HG02610 (cell line): ENCODE data around the gene FAM149A.

Source experiments
- ATAC-seq: cut with Tn5 transposase; IDR thresholded peaks from one replicate; pipeline ENCODE4 v1.9.1; 2021; ENCODE audit warnings: mild to moderate bottlenecking, moderate library complexity; ENCODE audit not compliant: unreplicated experiment

The FAM149A gene

DNA sequence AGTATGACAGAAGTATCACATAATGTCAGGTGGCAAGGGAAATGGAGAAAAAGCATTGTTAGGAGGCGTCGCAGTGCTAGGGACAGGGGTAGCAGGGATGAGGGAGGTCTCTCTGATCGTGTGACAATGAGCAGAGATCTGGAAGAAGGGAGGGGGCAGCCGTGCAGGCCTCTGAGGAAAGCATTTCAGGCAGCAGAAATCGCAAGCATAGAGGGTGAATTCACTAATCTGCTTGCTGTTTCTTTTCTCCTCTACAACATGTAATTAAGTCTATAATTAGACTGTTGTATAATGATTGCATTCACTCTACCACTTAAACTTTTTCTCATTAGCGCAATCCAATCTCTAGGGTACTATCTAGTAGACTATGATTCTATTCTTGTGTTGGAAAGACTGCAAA lies 96.0 kb downstream of the FAM149A start:
- no peak for ATAC-seq

DNA sequence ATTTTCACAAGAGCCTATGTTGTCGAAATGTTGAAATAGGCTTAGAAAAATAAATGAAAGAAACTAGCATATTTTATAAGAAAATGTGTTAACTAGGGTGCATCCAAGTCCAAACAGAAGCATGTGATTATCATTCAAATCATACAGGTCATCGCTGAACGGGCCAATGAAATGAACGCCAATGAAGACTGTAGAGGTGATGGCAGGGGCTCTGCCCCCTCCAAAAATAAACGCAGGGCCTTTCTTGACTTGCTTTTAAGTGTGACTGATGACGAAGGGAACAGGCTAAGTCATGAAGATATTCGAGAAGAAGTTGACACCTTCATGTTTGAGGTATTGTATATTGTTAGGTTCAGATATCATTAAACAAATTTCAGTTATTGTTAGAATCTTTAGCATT lies 96.5 kb downstream of the FAM149A start:
- ATAC-seq, result no peak

DNA sequence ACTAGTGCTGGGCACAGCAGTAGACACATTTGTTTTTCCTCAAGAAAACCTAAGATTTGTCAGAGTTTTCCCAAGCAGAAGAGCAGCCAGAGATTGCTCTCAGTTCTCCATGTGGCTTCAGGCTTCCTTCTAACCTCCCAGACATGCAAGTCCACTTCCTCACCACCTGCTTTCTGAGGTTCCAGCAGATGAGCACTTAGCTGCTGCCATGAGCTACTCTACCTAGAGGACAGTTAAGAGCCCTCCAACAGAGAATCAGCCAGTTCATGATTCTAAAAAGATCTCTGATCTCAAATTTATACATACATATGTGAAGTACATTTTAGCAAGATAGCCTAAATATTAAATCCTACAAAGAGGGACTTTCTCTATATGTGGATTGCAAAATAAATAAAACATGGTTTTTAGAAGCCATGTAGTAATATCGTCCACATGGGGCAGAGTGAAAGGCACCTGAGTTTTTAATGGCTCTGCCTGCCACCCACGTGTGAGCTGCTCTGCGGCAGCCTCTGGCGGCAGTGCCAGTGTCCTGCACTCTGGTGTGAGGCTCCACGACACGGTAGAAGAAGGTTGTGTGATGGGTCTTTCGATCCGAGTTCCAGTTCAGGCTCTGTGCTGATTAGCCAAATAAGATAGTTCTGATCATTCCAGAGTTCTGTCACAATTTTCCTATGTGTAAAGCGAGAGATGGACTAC lies 97.2 kb downstream of the FAM149A start:
- ATAC-seq, result peak; percentile 94

DNA sequence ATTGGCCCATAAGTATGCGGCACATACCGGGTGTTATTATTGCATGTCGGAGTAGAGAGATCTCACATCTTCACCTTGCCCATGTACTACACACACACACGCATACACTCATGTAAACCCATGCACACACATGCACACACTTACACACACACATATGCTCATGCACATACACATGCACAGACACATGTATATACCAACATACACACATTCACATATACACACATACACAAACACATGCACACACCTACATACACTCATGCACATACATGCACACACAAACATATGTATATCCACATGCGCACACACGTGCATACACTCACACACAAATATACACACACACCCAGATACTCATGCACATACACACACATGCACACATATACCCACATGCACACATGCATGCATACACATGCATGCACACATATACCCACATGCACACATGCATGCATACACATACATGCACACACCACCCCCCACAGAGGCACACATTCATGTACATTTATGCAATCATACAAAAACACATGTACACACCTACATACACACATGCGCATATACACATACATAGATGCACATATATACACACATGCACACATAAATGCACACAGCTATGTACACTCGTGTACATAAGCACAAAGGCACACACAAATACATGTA lies 98.1 kb downstream of the FAM149A start:
- no peak for ATAC-seq

DNA sequence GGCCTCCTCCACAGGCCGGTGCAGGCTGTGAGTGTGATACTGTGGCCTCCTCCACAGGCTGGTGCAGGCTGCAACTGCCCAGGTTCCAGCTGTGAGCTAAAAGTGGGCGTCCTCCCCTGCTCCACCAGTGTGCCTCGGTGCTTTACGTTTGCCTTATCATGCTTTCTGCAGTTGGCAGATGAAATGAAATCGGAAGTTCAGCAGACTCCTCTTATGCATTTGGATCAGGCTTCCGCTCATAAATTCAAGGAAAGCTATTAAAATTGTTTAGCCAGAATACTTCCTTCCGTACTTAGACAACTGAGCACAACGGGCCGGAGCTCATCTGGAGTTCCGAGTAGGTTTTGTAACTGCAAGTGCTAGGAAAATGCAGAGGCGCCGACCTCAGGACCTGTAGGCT lies 98.9 kb downstream of the FAM149A start:
- no peak for ATAC-seq

DNA sequence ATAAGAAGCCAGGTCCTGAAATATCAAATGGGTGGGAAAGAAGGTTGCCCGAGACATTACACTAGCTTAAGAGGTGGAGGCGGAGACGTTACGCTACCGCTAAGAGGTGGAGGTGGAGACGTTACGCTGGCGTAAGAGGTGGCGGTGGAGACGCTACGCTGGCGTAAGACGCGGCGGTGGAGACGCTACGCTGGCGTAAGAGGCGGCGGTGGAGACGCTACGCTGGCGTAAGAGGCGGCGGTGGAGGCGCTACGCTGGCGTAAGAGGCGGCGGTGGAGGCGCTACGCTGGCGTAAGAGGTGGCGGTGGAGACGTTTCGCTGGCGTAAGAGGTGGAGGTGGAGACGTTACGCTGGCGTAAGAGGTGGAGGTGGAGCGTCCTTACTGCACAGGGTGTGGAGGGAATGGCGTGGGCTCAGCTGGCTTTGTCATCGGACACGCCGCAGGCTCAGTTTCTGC lies 99.6 kb downstream of the FAM149A start:
- no peak for ATAC-seq

DNA sequence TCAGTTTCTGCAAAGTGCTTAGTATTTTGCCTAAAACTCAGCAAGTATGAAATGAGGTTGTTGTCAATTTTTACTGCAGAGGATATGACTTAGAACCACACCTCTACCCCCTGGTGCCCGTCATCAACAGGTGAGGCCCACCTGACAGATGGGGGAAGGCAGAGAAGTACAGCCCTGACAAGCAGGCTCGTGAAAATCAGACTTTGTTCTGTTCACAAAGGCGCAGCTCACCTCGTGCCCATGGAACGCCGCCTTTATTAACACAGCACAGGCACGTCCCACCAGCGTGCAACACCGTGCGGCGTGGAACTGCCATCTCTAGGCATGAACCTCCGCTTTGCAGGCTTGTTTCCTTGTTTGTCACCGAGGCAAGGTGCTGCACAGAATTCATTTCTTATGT lies 100.2 kb downstream of the FAM149A start:
- ATAC-seq, result no peak

DNA sequence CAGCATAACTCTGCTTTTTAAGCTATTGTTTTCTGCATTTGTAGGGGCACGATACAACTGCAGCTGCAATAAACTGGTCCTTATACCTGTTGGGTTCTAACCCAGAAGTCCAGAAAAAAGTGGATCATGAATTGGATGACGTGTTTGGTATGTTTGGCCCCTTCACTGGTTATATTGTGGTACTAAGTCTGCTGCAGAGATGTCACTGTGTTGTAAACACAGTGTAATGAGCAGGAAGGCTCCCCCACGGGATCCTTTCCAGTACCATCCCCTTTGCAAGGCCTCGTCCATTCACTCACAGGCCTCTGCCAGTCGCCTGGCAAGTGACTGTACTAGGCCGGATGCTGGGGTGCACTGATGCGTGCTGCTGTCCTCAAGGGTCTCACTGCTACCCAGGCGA lies 100.7 kb downstream of the FAM149A start:
- no peak for ATAC-seq

DNA sequence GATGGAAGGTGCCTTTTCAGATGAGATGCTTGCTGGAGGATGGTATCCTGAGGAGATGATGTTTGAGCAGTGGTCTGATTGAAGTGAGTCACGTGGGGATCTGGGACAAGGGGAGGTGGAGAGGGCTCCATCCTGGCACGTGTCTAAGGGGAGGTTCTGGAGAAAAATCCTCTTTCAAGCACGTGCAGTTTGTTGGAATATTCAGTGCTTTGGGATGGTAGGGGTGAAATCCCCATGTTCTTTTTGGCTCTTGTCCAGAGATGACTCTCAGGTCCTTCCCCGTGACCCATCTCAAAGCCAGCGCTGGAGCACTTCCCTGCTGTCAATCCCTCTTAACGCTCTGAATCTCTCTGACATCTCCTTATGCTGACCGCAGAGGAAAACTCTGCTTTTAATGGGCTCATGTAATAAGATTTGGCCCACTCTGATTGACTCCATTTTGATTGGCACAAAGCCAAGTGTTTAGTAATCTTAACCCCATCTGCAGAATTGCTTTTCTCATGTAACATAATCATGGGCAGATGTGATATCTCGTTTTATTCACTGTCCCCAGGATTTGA lies 112.0 kb downstream of the FAM149A start:
- ATAC-seq, result no peak

DNA sequence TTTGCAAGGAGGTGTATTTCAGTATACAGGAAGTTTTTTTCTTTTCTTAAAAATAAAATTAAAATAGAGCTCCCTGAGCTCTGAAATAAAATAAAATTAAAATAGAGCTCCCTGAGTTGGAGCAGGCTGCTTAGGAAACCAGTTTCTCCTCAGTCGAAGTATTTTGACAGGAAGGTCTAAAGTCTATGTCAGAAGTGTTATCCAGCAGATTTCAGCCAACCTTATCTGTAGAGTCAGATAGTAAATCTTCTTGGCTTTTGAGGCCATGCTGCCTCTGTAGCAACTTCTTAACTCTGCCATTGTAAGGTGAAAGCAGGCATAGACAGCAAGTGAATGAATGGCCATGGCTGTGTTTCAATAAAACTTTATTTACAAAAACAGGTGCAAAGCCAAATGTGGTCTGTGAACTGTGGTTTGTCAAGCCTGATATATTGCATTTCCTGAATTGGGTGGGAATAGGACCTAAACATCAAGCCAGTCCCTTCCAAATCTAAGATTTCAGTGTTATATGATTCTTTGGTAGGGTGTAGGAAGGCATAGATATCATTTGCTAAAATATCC lies 113.3 kb downstream of the FAM149A start:
- no peak for ATAC-seq

DNA sequence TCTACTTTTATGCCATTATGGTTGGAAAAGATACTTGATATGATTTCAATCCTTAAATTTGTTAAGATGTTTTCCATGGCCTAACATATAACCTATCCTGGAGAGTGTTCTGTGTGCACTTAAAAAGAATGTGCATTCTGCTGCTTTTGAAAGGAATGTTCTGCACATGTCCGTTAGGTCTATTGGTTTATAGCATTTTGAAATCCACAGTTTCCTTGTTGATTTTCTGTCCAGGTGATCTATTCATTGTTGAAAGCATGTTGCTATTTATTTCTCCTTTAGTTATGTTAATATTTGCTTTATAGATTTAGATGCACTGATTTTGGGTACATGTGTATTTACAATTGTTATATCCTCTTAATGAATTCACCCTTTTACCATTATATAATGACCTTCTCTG lies 117.1 kb downstream of the FAM149A start:
- ATAC-seq, result no peak
